ENCODE results near the gene PI4KB.
A peak's percentile ranks its signal among the peaks of the same experiment; 100 is the strongest.

- no peak for TF ChIP-seq POU6F1 (CRISPR knock-in tag; IDR thresholded peaks at IDR 0.05; ENCODE audit: borderline replicate concordance, low read depth)
- TF ChIP-seq GLIS3 (CRISPR knock-in tag; IDR thresholded peaks at IDR 0.05), result no peak
- TF ChIP-seq ARNTL (CRISPR knock-in tag; IDR thresholded peaks at IDR 0.05; ENCODE audit: borderline replicate concordance, low read depth), result no peak
- TF ChIP-seq ZFP3 (CRISPR knock-in tag; IDR thresholded peaks at IDR 0.05), result 0 out of 2 replicates have a peak, but pooled peaks have one; percentile 19
- no peak for TF ChIP-seq PATZ1 (CRISPR knock-in tag; IDR thresholded peaks at IDR 0.05; ENCODE audit: borderline replicate concordance)
- no peak for TF ChIP-seq OSR1 (CRISPR knock-in tag; IDR thresholded peaks at IDR 0.05)
- no peak for TF ChIP-seq PPARA (CRISPR knock-in tag; IDR thresholded peaks at IDR 0.05; ENCODE audit: borderline replicate concordance)
- no peak for TF ChIP-seq CREB5 (CRISPR knock-in tag; IDR thresholded peaks at IDR 0.05; ENCODE audit: low read depth)
- TF ChIP-seq ZC3H10 (CRISPR knock-in tag; IDR thresholded peaks at IDR 0.05), result no peak
- TF ChIP-seq CSDC2 (CRISPR knock-in tag; IDR thresholded peaks at IDR 0.05), result no peak
- TF ChIP-seq RARB (CRISPR knock-in tag; IDR thresholded peaks at IDR 0.05), result no peak
- TF ChIP-seq TOX (CRISPR knock-in tag; IDR thresholded peaks at IDR 0.05; ENCODE audit: borderline replicate concordance), result no peak
- no peak for TF ChIP-seq ZFP30 (CRISPR knock-in tag; IDR thresholded peaks at IDR 0.05)
Measured at GRCh38 chr1:151346769-151347522, 19.7 kb upstream of the PI4KB start, which contains the start of gene RFX5.
